Measurements from ENCODE around the gene CERK.

Gene CERK

GRCh38 chr22:46739094-46739870 lies 1.2 kb upstream of the CERK start:
- Histone ChIP-seq H3K27me3 (replicated peaks) (no peaks in the 10 kb centered on the region), H3K4me3 (ENCODE audit: low read depth, low read length) (peak overlapping the region; percentile 67), H3K27ac (no peak overlapping the region), H3K36me3 (replicated peaks) (no peaks in the 10 kb centered on the region)
- in situ Hi-C loops (cut with HindIII; ENCODE audit: low pct_ligation_motif_present, low sequenced_read_pairs), result no loop called here
- TF ChIP-seq CTCF (IDR thresholded peaks at IDR 0.05; ENCODE audit: low read depth, low read length, missing control alignments), result peak; percentile 41
- peak; percentile 69 for DNase-seq

GRCh38 chr22:46738647-46739093 lies 618 bp upstream of the CERK start:
- peak overlapping the region; percentile 47 for H3K27ac ChIP-seq
- H3K4me3 ChIP-seq (ENCODE audit: low read depth, low read length), result peak overlapping the region; percentile 67
- H3K27me3 ChIP-seq (replicated peaks), result no peaks in the 10 kb centered on the region
- in situ Hi-C loops (cut with HindIII; ENCODE audit: low pct_ligation_motif_present, low sequenced_read_pairs), result no loop called here
- no peaks in the 10 kb centered on the region for H3K36me3 ChIP-seq (replicated peaks)
- DNase-seq, result no peak
- TF ChIP-seq CTCF (IDR thresholded peaks at IDR 0.05; ENCODE audit: low read depth, low read length, missing control alignments), result no peak

- DNase-seq, result no peak
- in situ Hi-C loops (cut with HindIII; ENCODE audit: low pct_ligation_motif_present, low sequenced_read_pairs), result no loop called here
- H3K27ac ChIP-seq, result peak overlapping the region; percentile 29
- peak overlapping the region; percentile 67 for H3K4me3 ChIP-seq (ENCODE audit: low read depth, low read length)
- no peak for TF ChIP-seq CTCF (IDR thresholded peaks at IDR 0.05; ENCODE audit: low read depth, low read length, missing control alignments)
- no peaks in the 10 kb centered on the region for H3K27me3 ChIP-seq (replicated peaks)
- H3K36me3 ChIP-seq (replicated peaks), result no peaks in the 10 kb centered on the region
These were observed 712 bp downstream of the CERK start for GRCh38 chr22:46737105-46737975.

- DNase-seq, result no peak
- TF ChIP-seq CTCF (IDR thresholded peaks at IDR 0.05; ENCODE audit: low read depth, low read length, missing control alignments), result no peak
- no peaks in the 10 kb centered on the region for H3K36me3 ChIP-seq (replicated peaks)
- in situ Hi-C loops (cut with HindIII; ENCODE audit: low pct_ligation_motif_present, low sequenced_read_pairs), result no loop called here
- no peaks in the 10 kb centered on the region for H3K27me3 ChIP-seq (replicated peaks)
- H3K4me3 ChIP-seq (ENCODE audit: low read depth, low read length), result peak overlapping the region; percentile 67
- no peak overlapping the region for H3K27ac ChIP-seq
These were observed 1.3 kb downstream of the CERK start for GRCh38 chr22:46736705-46737104.

GRCh38 chr22:46735747-46736608 lies 2.1 kb downstream of the CERK start:
- DNase-seq, result no peak
- in situ Hi-C loops (cut with HindIII; ENCODE audit: low pct_ligation_motif_present, low sequenced_read_pairs), result no loop called here
- no peak for TF ChIP-seq CTCF (IDR thresholded peaks at IDR 0.05; ENCODE audit: low read depth, low read length, missing control alignments)
- Histone ChIP-seq H3K27me3 (replicated peaks) (no peaks in the 10 kb centered on the region), H3K4me3 (ENCODE audit: low read depth, low read length) (no peak overlapping the region), H3K36me3 (replicated peaks) (no peaks in the 10 kb centered on the region), H3K27ac (no peak overlapping the region)
